Suprapubic skin (tissue), 4 donors: Measurements from ENCODE around the gene SLC36A1.

Experiments
- CTCF ChIP-seq, 2 donors: fragments of 200-600 bp in 1 of 2; fragments of 450-650 bp in 1 of 2; sonication (generic) in 1 of 2; IDR thresholded peaks; one replicate each; pipeline ENCODE4 v1.5.1; 2016 to 2019; ENCODE audit warnings: antibody characterized with exemption in 2 of 2, mild to moderate bottlenecking in 1 of 2, moderate library complexity in 1 of 2
- EP300 ChIP-seq: sonication (generic); formaldehyde crosslinking; IDR thresholded peaks from one replicate; pipeline ENCODE4 v1.6.1; 2017; ENCODE audit warnings: antibody characterized with exemption
- POLR2A ChIP-seq, 2 donors: fragments of 450-650 bp; IDR thresholded peaks; one replicate each; pipeline ENCODE4 v1.6.1; 2017; ENCODE audit warnings: antibody characterized with exemption in 2 of 2, mild to moderate bottlenecking in 2 of 2, moderate library complexity in 2 of 2
- POLR2AphosphoS5 ChIP-seq, 3 donors: sonication (generic); formaldehyde crosslinking; IDR thresholded peaks; one replicate each; pipeline ENCODE4 v1.6.1; 2017; ENCODE audit warnings: antibody characterized with exemption in 3 of 3

- TF ChIP-seq POLR2AphosphoS5 (IDR thresholded peaks at IDR 0.05), result no peak
- no peak for TF ChIP-seq POLR2A (IDR thresholded peaks at IDR 0.05)
- no peak for TF ChIP-seq CTCF (IDR thresholded peaks at IDR 0.05)
- no peak for TF ChIP-seq EP300
These were observed 33.6 kb upstream of the SLC36A1 start for GRCh38 chr5:151413800-151414199.
